Lung (tissue), 12 donors: ENCODE results near the gene RBMS2. TPM values are rescaled to one million over a fixed set of nuclear protein-coding genes. Genes with fewer than 3 reads are reported as not detected.

Experiments
- ATAC-seq: fragments of 200-7000 bp; cut with Tn5 transposase; one replicate; pipeline ENCODE4 v1.9.1; 2020; ENCODE audit warnings: moderate number of reproducible peaks; ENCODE audit not compliant: insufficient read depth, low FRiP score
- DNase-seq, 3 donors: peaks; one replicate each; pipeline ENCODE4 v3.0.0-alpha.2; 2013 to 2017
- H3K27ac ChIP-seq, 2 donors: one replicate each; pipeline ENCODE4 v1.5.1; 2013; ENCODE audit warnings: mild to moderate bottlenecking in 2 of 2, moderate library complexity in 2 of 2, control low read depth in 1 of 2, inconsistent platforms in 1 of 2, low read depth in 1 of 2, low read length in 1 of 2
- H3K27me3 ChIP-seq, 3 donors: one replicate each; pipeline ENCODE4 v1.5.1; 2013; ENCODE audit warnings: low read length in 2 of 3; ENCODE audit not compliant: control insufficient read depth in 3 of 3, insufficient read depth in 3 of 3
- H3K36me3 ChIP-seq, 4 donors: one replicate each; pipeline ENCODE4 v1.5.1; 2013; ENCODE audit warnings: low read length in 4 of 4, mild to moderate bottlenecking in 1 of 4, moderate library complexity in 1 of 4; ENCODE audit not compliant: control insufficient read depth in 4 of 4, insufficient read depth in 4 of 4
- H3K4me1 ChIP-seq, 5 donors: one replicate each; pipeline ENCODE4 v1.5.1; 2013; ENCODE audit warnings: low read length in 5 of 5, mild to moderate bottlenecking in 2 of 5, moderate library complexity in 1 of 5; ENCODE audit not compliant: control insufficient read depth in 5 of 5, insufficient read depth in 5 of 5
- H3K4me3 ChIP-seq: one replicate; pipeline ENCODE4 v1.5.1; 2013; ENCODE audit warnings: mild to moderate bottlenecking, control low read depth, moderate library complexity
- H3K9ac ChIP-seq, 2 donors: one replicate each; pipeline ENCODE4 v1.5.1; 2013; ENCODE audit warnings: low read length in 2 of 2, control low read depth in 1 of 2; ENCODE audit not compliant: insufficient read depth in 1 of 2
- H3K9me3 ChIP-seq, 4 donors: one replicate each; pipeline ENCODE4 v1.5.1; 2013; ENCODE audit warnings: low read length in 3 of 4, mild to moderate bottlenecking in 1 of 4, moderate library complexity in 1 of 4; ENCODE audit not compliant: control insufficient read depth in 4 of 4, insufficient read depth in 3 of 4
- CTCF ChIP-seq: IDR thresholded peaks from 2 replicates; pipeline ENCODE4 v1.5.1; 2012; ENCODE audit warnings: mild to moderate bottlenecking; ENCODE audit errors: control extremely low read depth, extremely low read depth
- WGBS, 2 donors: extraction: QIAGEN DNeasy Blood & Tissue Kit; methylation state at CpG; one replicate each; pipeline ENCODE4 v1.1.7; 2013; 5-methylcytosine and 5-hydroxymethylcytosine counted together
- polyA plus RNA-seq, 2 donors: library from polyadenylated mRNA; stranded (reverse); fragments of 200-250 nt; gene quantifications; one replicate each; pipeline ENCODE4 v1.2.1, GENCODE V29; 2013
- total RNA-seq, 2 donors: library from RNA; depleted of rRNA in 1 of 2; stranded (reverse); fragments of >200 nt in 1 of 2; gene quantifications; one replicate each; pipeline ENCODE4 v1.2.1, GENCODE V29; 2014 to 2021
- donor health status: control.
- donor health status: control.
- donor health status: Bipolar disorder and iron deficiency.
- donor health status: healthy.
- donor health status: DM: yes; HTN: yes; CAD: no.

The RBMS2 gene
- total and polyA plus RNA-seq, 4 donors: 16.3 to 71.0 (median 42.7) TPM

DNA sequence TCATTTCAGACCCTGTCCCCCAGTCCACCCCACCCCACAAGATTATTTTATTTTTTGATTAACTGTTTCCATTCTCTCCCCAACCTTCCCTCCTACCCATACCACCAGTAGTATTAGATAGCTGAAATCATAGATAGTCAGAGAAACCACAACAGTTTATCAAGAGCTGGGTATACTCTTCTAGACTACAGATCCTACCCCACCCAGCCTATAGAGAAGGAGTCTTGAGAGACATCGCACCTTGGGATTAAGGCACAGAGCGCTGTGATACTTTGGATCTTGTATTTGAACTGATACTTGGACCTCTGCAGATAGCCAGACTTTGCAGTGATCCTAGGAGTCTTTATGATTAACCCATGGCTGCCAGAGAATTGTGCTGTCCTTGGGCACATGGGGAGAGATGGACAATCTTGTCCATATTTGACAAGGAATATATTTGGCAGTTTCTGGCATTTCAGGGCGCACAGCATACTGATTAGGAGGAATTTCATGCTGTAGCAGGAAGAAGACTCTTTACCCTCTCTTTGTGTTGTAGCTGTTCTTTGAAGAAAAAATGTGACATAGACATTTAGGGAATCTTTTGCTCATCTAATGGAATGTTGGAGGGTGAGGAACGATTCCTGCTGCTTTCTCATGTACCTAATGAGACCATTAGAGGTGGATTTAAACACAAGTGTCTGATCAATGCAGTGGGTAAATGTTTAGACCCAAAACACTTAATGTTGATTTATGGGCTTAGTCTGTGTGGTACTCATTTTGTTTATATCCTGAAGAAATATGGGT lies 982 bp downstream of the RBMS2 start:
- Histone ChIP-seq H3K27me3 (no peaks in the 10 kb centered on the region), H3K36me3 (no peaks in the 10 kb centered on the region), H3K9ac (peak overlapping the region; percentile 83 to 99), H3K4me3 (peak overlapping the region; percentile 68), H3K4me1 (peaks cover 5 to 37% (median 13%) of the 10 kb centered on the region in 5 donors), H3K9me3 (no peaks in the 10 kb centered on the region), H3K27ac (peak overlapping the region; percentile 91 to 97)
- DNase-seq: peak; percentile 27 to 79 (median 45)
- TF ChIP-seq CTCF: no peak
- no peak for ATAC-seq
- WGBS, 2 donors: 21 to 48% methylated on average over 4 of the region's 4 CpGs

- H3K9me3 ChIP-seq: no peaks in the 10 kb centered on the region
- no peak overlapping the region for H3K9ac ChIP-seq
- TF ChIP-seq CTCF: no peak
- H3K27me3 ChIP-seq: no peaks in the 10 kb centered on the region
- peaks cover 8 to 18% (median 10%) of the 10 kb centered on the region in 5 donors for H3K4me1 ChIP-seq
- H3K4me3 ChIP-seq: no peak overlapping the region
- H3K36me3 ChIP-seq: peaks cover 0 to 4% (median 1%) of the 10 kb centered on the region in 4 donors
- DNase-seq (peak in 1 of 3 donors; percentile 9), ATAC-seq (no peak)
- peak overlapping the region in 1 of 2 donors; percentile 23 for H3K27ac ChIP-seq
- WGBS, 2 donors: 93 to 96% methylated on average over 1 of the region's 1 CpG
These were observed 7.2 kb downstream of the RBMS2 start for GRCh38 chr12:56528846-56529245.

GRCh38 chr12:56529656-56530055 lies 8.0 kb downstream of the RBMS2 start:
- TF ChIP-seq CTCF: no peak
- WGBS, 2 donors: 88 to 94% methylated on average over 4 of the region's 4 CpGs
- H3K27me3 ChIP-seq: no peaks in the 10 kb centered on the region
- H3K9ac ChIP-seq: no peak overlapping the region
- DNase-seq: no peak
- peaks cover 0 to 4% (median 1%) of the 10 kb centered on the region in 4 donors for H3K36me3 ChIP-seq
- ATAC-seq: no peak
- H3K4me3 ChIP-seq: no peak overlapping the region
- peaks cover 5 to 15% (median 10%) of the 10 kb centered on the region in 5 donors for H3K4me1 ChIP-seq
- no peaks in the 10 kb centered on the region for H3K9me3 ChIP-seq
- peak overlapping the region in 1 of 2 donors; percentile 59 for H3K27ac ChIP-seq
